K562 (cell line): ENCODE results near the gene PRDX2. TPM values are rescaled to one million over a fixed set of nuclear protein-coding genes. Genes with fewer than 3 reads are reported as not detected.
A peak's percentile ranks its signal among the peaks of the same experiment; 100 is the strongest.

Source experiments
- ATAC-seq: fragments of 200-7000 bp; cut with Tn5 transposase; 3 replicates; pipeline ENCODE4 v1.9.1; 2020; ENCODE audit warnings: moderate library complexity
- BruUV-seq: library from RNA; stranded (reverse); fragments of 400-500 nt; replicated peaks from 2 replicates; lab custom pipeline; 2021; lab: Mats Ljungman, UMichigan
- CTCF ChIA-PET: fragments of 300-600 bp; formaldehyde crosslinking; extraction: SDS; loops from one replicate; lab custom pipeline; 2021; ENCODE audit warnings: low intra/inter-chr PET ratio; lab: Yijun Ruan, JAX
- POLR2A ChIA-PET: fragments of 300-600, 350-650 bp; sonication (Branson Sonifier 250); formaldehyde crosslinking; extraction: SDS; loops from one replicate; lab custom pipeline; 2021; ENCODE audit warnings: antibody characterized with exemption, inconsistent platforms; lab: Yijun Ruan, JAX
- DNase-seq, 4 experiments: peaks; one replicate each; pipeline versions ENCODE4 v3.0.0 to v3.0.0-alpha.2; 2011 to 2018; ENCODE audit warnings: low spot score in 3 of 4, mixed read lengths in 3 of 4; ENCODE audit errors: extremely low read depth in 1 of 4
- FAIRE-seq: peaks from 2 replicates; lab custom pipeline; 2011; peaks lifted over from hg19 to GRCh38; lab: Jason Lieb, UNC
- H2AFZ ChIP-seq: 2 replicates; pipeline ENCODE4 v1.6.0; 2011; ENCODE audit warnings: low read depth, low read length, control low read depth, inconsistent platforms
- H3K27ac ChIP-seq: fragments of 200-600 bp; 3 replicates; pipeline ENCODE4 v1.8.0; 2011; ENCODE audit warnings: low read depth, mild to moderate bottlenecking, control low read depth, inconsistent platforms, low read length, moderate library complexity, mixed read lengths; ENCODE audit errors: extremely low read depth
- H3K27me3 ChIP-seq, 2 experiments: fragments of 300-600 bp in 1 of 2; 2 replicates in 1 of 2; 3 replicates in 1 of 2; pipeline versions ENCODE4 v1.6.0 to v1.8.0; 2011; ENCODE audit warnings: inconsistent platforms in 2 of 2, low read length in 2 of 2, mild to moderate bottlenecking in 1 of 2, mixed read lengths in 1 of 2, moderate library complexity in 1 of 2; ENCODE audit not compliant: control insufficient read depth in 2 of 2, insufficient read depth in 2 of 2
- H3K36me3 ChIP-seq: fragments of 300-600 bp; 3 replicates; pipeline ENCODE4 v1.8.0; 2011; ENCODE audit warnings: mild to moderate bottlenecking, low read length, inconsistent platforms; ENCODE audit not compliant: control insufficient read depth, insufficient read depth
- H3K4me1 ChIP-seq, 2 experiments: fragments of 200-600 bp in 1 of 2; replicated peaks in 1 of 2; 2 replicates in 1 of 2; 3 replicates in 1 of 2; pipeline versions ENCODE4 v1.5.1 to v1.8.0; 2011; ENCODE audit warnings: inconsistent platforms in 2 of 2, low read length in 2 of 2, mild to moderate bottlenecking in 1 of 2, mixed read lengths in 1 of 2, moderate library complexity in 1 of 2; ENCODE audit not compliant: control insufficient read depth in 2 of 2, insufficient read depth in 2 of 2
- H3K4me2 ChIP-seq: 2 replicates; pipeline ENCODE4 v1.6.1; 2011; ENCODE audit warnings: low read length, control low read depth, inconsistent platforms, mixed read lengths; ENCODE audit not compliant: insufficient read depth
- H3K4me3 ChIP-seq: fragments of 200-600 bp; sonication (generic), shearing (Covaris generic); 2 replicates; pipeline ENCODE4 v1.5.1; 2016; ENCODE audit warnings: control low read depth, inconsistent platforms
- H3K79me2 ChIP-seq: fragments of 200-600 bp; 3 replicates; pipeline ENCODE4 v1.8.0; 2011; ENCODE audit warnings: low read length, inconsistent platforms; ENCODE audit not compliant: control insufficient read depth, insufficient read depth
- H3K9ac ChIP-seq, 2 experiments: 2 replicates each; pipeline versions ENCODE4 v1.6.0 to v1.6.1; 2011; ENCODE audit warnings: low read depth in 2 of 2, low read length in 2 of 2, control low read depth in 1 of 2, inconsistent platforms in 1 of 2, mild to moderate bottlenecking in 1 of 2, mixed read lengths in 1 of 2; ENCODE audit not compliant: insufficient read depth in 1 of 2
- H3K9me1 ChIP-seq: one replicate; pipeline ENCODE4 v1.6.0; 2011; ENCODE audit warnings: inconsistent platforms, mild to moderate bottlenecking, low read length, moderate library complexity; ENCODE audit not compliant: control insufficient read depth, insufficient read depth
- H3K9me3 ChIP-seq: replicated peaks from 2 replicates; pipeline ENCODE4 v1.5.1; 2011; ENCODE audit warnings: low read depth, low read length, inconsistent platforms; ENCODE audit not compliant: control insufficient read depth, insufficient read depth
- H4K20me1 ChIP-seq: replicated peaks from 2 replicates; pipeline ENCODE4 v1.6.1; 2011; ENCODE audit warnings: low read length, inconsistent platforms, mixed read lengths; ENCODE audit not compliant: control insufficient read depth, insufficient read depth
- ATF1 ChIP-seq, 2 experiments: fragments of 450-650 bp in 1 of 2; IDR thresholded peaks; 2 replicates each; pipeline ENCODE4 v1.6.1; 2016; ENCODE audit warnings: missing compliant biosample characterization in 1 of 2, missing genetic modification characterization in 1 of 2
- CREBBP ChIP-seq: IDR thresholded peaks from one replicate; pipeline ENCODE4 v1.6.1; 2012; ENCODE audit warnings: low read depth, mild to moderate bottlenecking, control low read depth, inconsistent platforms, low read length
- CTBP1 ChIP-seq: fragments of 450-650 bp; IDR thresholded peaks from 2 replicates; pipeline ENCODE4 v1.6.1; 2016; ENCODE audit warnings: borderline replicate concordance
- HMG20A ChIP-seq: fragments of 450-650 bp; formaldehyde crosslinking; conservative IDR thresholded peaks from 2 replicates; pipeline ENCODE4 v1.4.0; 2020; ENCODE audit warnings: mild to moderate bottlenecking, mixed read lengths
- IFI16 ChIP-seq: fragments of 250-450 bp; sonication (Bioruptor Pico); IDR thresholded peaks from 2 replicates; pipeline ENCODE4 v2.1.2; 2022; ENCODE audit warnings: mild to moderate bottlenecking, inconsistent platforms
- KLF10 ChIP-seq: fragments of 250-450 bp; sonication (Bioruptor Pico); IDR thresholded peaks from 2 replicates; pipeline ENCODE4 v1.6.1; 2021; ENCODE audit warnings: matching md5 sums
- LCOR ChIP-seq: sonication (generic); formaldehyde crosslinking; IDR thresholded peaks from 2 replicates; pipeline ENCODE4 v1.8.0; 2022; ENCODE audit warnings: mild to moderate bottlenecking, missing genetic modification reagents
- RBM15 ChIP-seq: fragments of 200-400 bp; formaldehyde crosslinking; IDR thresholded peaks from 2 replicates; pipeline ENCODE4 v1.6.1; 2018; ENCODE audit warnings: mild to moderate bottlenecking, low read length, moderate library complexity; ENCODE audit not compliant: insufficient read depth
- SP1 ChIP-seq: sonication (generic); formaldehyde crosslinking; IDR thresholded peaks from 2 replicates; pipeline ENCODE4 v1.8.1; 2022; ENCODE audit warnings: mild to moderate bottlenecking, missing genetic modification reagents
- ZNF24 ChIP-seq: fragments of 450-650 bp; IDR thresholded peaks from 2 replicates; pipeline ENCODE4 v1.6.1; 2016
- WGBS: fragments of 100-300 bp; shearing (Covaris generic); methylation state at CpG from one replicate; pipeline ENCODE4 v1.1.6; 2016; ENCODE audit warnings: low coverage, mixed read lengths; ENCODE audit not compliant: insufficient coverage; ENCODE audit errors: missing lambda C conversion rate; 5-methylcytosine and 5-hydroxymethylcytosine counted together
- in situ Hi-C: fragments of 300-500 bp; cut with MboI; formaldehyde crosslinking; loops from 4 replicates; pipeline ENCODE4 v1.15.0; 2018; ENCODE audit warnings: inconsistent platforms, mixed read lengths
- intact Hi-C: fragments of 100-400 bp; cut with micrococcal nuclease; formaldehyde crosslinking; loops from 2 replicates; pipeline ENCODE4 v1.14.2; 2022
- polyA plus RNA-seq, 8 experiments: library from polyadenylated mRNA; depleted of rRNA in 4 of 8; stranded (reverse) in 5 of 8; unstranded in 3 of 8; fragments of >200 nt; fragmentation: Nextera tagmentation in 2 of 8; fragmentation: Illumina TruSeq in 1 of 8; extraction: Ambion mirVana in 2 of 8; extraction: Trizol in 1 of 8; gene quantifications; 2 replicates each; pipeline versions ENCODE4 v1.2.1 to v1.2.3, GENCODE V29; 2011 to 2014; ENCODE audit warnings: inconsistent platforms in 1 of 8, missing spikeins in 1 of 8
- total RNA-seq, 7 experiments: library from RNA; depleted of rRNA in 6 of 7; stranded (reverse); fragments of >200 nt in 6 of 7; fragmentation: Illumina TruSeq in 2 of 7; extraction: Trizol in 2 of 7; gene quantifications; 2 replicates each; pipeline versions ENCODE4 v1.2.1 to v1.2.3, GENCODE V29; 2011 to 2021; ENCODE audit warnings: low replicate concordance in 1 of 7
- TF ChIP-seq, protein P1 (sequence below): fragments of 450-650 bp; IDR thresholded peaks from 2 replicates; pipeline ENCODE4 v1.6.1; 2016; ENCODE audit warnings: missing biosample characterization, missing genetic modification characterization

PRDX2 gene
- total and polyA plus RNA-seq, 9 of the 15 experiments (the other 6 are each of a cell fraction or from before 2014, with no cell fraction given), result 206 to 1,183 (median 415) TPM

DNA sequence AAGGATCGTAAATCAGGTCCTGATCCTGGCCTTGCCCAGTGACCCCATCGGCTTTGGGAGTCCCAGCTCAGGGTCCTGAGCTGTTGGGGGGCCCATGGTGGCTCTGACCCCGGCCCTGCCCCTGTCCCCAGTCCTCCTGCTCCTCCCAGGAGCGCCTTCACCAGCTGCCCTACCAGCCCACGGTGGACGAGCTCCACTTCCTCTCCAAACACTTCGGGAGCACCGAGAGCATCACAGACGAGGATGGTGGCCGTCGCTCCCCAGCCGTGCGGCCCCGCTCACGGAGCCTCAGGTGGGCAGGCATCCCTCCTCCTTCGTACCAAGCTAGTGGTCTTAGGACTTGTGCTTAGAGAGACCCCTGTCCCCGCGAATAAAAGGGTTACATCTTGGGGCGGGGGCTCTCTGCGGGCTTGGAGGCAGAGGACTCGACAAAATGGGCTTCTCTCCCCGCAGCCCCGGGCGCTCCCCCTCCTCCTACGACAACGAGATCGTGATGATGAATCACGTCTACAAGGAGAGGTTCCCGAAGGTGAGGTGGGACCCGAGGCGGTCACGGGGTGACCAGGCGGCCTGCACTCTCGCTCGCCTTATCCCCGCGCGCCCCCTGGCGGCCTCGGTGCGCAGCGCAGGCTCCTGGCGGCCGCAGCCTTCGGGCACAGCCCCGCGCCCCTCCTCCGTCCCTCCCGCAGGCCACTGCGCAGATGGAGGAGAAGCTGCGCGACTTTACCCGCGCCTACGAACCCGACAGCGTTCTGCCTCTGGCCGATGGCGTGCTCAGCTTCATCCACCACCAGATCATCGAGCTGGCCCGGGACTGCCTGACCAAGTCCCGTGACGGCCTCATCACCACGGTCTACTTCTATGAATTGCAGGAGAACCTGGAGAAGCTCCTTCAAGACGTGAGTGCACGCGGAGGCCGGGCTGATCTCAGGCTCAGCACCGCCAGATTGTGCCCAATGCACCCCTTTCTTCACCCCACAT is 45.8 kb upstream of the PRDX2 start:
- Histone ChIP-seq H3K27me3 (no peaks in the 10 kb centered on the region), H3K9me1 (peaks cover 7% of the 10 kb centered on the region), H3K4me3 (no peak overlapping the region), H3K79me2 (no peaks in the 10 kb centered on the region), H3K36me3 (peaks cover 24% of the 10 kb centered on the region; the same call in 2 of the 3 replicates), H3K27ac (no peak overlapping the region), H2AFZ (peak overlapping the region; percentile 58), H3K9ac (peak overlapping the region in 1 of 2 experiments; percentile 80; a peak in 2 of 4 replicates), H3K4me2 (peak overlapping the region; percentile 54), H4K20me1 (no peaks in the 10 kb centered on the region), H3K4me1 (peaks cover 8 to 19% of the 10 kb centered on the region in 2 experiments; a peak in 4 of 5 replicates), H3K9me3 (no peaks in the 10 kb centered on the region)
- CTCF ChIA-PET, result interaction anchor here (0.6 to 1.4 kb wide), 9 partner anchors 23 to 244 kb away, joined by 3 to 6 read pairs (median 3); partner anchors contain the start of gene HOOK2
- in situ Hi-C loops, result loop anchor here (5.0 kb wide), 1 partner anchor 80 kb away; no protein-coding TSS in a partner anchor
- no TSS peak for BruUV-seq
- whole genome bisulfite sequencing, result 31% methylated on average over 49 of the region's 69 CpGs
- peak; percentile 66 for FAIRE-seq
- intact Hi-C loops, result loop anchor here (2.0 kb wide), 1 partner anchor 131 kb away; no protein-coding TSS in a partner anchor
- POLR2A ChIA-PET, result interaction anchor here (0.5 to 1.3 kb wide), 9 partner anchors 33 to 1470 kb away, joined by 3 to 4 read pairs (median 3); no protein-coding TSS in a partner anchor
- peak; percentile 100 for ATAC-seq
- peak; percentile 88 to 93 (median 90) for DNase-seq
- TF ChIP-seq HMG20A (CRISPR knock-in tag) (no peak), CREBBP (no peak), CTBP1 (peak; percentile 86; the same call in 1 of the 2 replicates), ZNF24 (peak; percentile 93), IFI16 (CRISPR knock-in tag) (no peak), SP1 (CRISPR knock-in tag) (peak; percentile 65), ATF1 (CRISPR knock-in tag; IDR thresholded peaks at IDR 0.05) (no peak), ATF1 (tag; IDR thresholded peaks at IDR 0.05) (peak; percentile 55), LCOR (CRISPR knock-in tag) (no peak), KLF10 (no peak), RBM15 (no peak)
- TF ChIP-seq, protein P1, sequence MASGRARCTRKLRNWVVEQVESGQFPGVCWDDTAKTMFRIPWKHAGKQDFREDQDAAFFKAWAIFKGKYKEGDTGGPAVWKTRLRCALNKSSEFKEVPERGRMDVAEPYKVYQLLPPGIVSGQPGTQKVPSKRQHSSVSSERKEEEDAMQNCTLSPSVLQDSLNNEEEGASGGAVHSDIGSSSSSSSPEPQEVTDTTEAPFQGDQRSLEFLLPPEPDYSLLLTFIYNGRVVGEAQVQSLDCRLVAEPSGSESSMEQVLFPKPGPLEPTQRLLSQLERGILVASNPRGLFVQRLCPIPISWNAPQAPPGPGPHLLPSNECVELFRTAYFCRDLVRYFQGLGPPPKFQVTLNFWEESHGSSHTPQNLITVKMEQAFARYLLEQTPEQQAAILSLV (tag), result no peak
